GM21360 (cell line): ENCODE measurements around the gene FAM83G.

Source experiments
- ATAC-seq: cut with Tn5 transposase; IDR thresholded peaks from one replicate; pipeline ENCODE4 v1.9.1; 2021; ENCODE audit warnings: mild to moderate bottlenecking, moderate library complexity; ENCODE audit not compliant: unreplicated experiment

FAM83G gene

DNA sequence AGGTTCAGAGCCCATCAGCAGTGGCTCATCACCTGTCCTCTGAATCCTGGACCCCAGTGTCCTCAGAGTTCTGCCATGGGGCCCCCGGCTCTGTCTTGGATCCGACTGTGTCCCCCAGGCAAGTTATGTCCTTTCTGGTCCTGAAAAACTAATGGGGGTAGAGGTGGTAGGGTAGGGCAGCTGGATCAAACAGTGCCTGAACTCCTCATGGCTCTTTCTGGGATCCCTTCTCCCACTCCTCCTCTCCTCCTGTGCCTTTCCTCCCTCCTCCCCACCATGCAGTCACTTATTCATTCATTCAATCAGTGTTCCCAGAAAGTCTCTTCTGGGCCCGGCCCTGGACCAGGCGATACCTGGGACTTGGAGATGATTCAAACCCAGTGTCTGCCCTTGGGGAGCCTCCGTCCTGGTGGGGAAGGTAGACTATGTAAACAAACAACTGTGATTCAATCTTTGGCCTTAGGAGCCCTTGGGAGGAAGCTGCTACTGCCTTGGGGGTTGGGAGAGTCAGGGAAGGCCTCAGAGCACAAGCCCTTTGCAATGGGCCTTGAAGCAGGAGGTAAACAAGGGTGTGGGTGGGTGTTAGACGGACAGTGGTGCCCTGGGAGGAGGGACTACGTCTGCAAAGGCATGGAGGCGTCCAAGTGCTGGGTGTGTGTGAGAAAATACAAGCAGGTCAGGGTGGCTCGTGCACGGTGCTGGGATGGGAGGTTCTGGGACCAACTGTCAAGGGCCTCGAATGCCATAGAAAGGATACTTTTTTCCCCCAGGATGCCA, 6.4 kb upstream of the FAM83G start:
- no peak for ATAC-seq

DNA sequence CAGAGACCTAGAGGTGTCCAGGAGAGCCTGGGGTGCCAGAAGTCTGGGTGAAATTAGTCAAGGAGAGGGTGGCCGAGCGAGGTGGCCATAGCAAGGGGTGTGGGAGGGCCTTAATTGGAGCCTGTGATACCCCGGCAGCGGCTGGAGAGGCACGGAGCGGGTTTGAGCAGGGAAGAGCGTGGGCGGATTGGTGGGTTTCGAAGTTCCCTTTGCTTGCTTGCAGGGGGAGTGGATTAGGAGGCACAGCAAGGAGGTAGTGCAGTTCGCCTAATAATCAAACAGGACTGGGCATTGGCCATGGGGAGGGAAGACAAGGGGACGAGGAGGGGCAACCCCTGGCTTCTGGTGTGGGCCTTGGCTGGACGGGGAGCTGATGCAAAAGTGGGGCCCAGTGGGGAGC, 5.4 kb upstream of the FAM83G start:
- no peak for ATAC-seq

DNA sequence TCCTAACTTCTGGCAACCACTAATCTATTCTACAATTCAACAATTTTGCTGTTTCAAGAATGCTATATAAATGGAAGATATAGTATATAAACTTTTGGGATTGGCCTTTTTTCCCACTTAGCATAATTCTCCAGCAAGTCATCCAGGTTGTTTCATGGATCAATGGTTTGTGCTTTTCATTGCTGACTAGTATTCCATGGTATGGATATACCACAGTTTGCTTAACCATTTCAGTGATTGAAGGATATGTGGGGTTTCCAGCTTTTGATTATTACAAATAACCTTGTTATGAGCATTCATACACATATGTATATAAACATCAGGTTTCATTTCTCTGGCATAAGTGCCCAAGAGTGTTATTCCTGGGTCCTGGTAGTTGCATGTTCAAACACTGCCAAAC, 2.1 kb upstream of the FAM83G start:
- no peak for ATAC-seq

DNA sequence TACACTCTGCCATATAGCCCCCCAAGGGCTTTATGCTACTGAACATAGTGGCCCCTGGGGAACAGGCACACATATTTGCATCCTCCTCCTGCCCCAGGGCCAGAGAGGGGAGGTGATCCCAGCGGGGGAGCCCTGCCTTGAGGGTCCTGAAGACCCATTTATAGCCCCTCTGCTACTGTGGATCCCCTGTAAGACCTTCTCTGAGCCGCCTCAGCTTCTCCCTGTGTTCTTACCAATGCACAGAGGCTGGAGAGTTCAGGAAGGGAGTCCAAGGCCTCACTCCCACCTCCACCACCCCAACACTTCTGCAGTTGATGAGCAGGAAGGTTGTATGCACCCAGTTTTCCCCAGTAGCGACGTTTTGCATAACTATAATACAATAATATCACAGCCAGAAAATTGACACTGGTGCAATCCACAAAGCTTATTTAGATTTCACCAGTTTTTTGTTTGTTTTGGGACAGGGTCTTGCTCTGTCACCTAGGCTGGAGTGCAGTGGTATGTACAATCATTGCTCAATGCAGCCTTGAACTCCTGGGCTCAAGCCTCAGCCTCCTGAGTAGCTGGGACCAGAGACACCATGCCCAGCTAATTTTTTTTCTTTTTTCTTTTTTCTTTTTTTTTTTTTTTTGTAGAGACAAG, 1.3 kb upstream of the FAM83G start:
- ATAC-seq: no peak

DNA sequence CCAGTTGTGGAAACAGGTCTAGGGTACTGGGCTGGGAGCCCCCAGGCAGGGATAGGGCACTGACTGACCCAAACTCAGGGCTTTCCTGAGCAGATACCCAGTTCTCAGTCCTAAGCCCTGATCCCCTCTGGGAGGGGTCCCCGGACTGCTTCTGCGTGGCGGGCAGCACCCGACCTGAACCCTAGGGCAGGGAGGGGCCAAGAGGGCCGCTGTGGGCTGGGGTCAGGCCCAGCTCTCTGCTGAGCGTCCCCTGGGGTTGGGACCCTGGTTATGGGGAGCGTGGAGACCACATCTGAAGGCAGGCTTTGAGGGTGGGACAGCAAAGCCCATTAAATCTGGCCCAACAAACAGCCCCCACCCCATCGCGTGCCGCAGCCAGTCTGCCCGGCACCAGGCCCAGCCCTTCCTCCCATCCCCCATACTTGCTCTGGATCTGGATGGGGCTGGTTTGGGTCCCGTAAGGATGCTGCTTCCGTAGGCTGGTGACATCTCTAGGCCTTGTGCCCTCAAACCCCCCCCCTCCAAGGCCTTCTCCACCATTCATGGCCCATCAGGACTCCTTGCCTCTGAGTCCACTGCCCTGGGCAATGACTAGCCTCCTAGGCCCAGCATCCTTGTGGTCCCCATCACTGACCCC, 691 bp upstream of the FAM83G start:
- ATAC-seq: no peak

DNA sequence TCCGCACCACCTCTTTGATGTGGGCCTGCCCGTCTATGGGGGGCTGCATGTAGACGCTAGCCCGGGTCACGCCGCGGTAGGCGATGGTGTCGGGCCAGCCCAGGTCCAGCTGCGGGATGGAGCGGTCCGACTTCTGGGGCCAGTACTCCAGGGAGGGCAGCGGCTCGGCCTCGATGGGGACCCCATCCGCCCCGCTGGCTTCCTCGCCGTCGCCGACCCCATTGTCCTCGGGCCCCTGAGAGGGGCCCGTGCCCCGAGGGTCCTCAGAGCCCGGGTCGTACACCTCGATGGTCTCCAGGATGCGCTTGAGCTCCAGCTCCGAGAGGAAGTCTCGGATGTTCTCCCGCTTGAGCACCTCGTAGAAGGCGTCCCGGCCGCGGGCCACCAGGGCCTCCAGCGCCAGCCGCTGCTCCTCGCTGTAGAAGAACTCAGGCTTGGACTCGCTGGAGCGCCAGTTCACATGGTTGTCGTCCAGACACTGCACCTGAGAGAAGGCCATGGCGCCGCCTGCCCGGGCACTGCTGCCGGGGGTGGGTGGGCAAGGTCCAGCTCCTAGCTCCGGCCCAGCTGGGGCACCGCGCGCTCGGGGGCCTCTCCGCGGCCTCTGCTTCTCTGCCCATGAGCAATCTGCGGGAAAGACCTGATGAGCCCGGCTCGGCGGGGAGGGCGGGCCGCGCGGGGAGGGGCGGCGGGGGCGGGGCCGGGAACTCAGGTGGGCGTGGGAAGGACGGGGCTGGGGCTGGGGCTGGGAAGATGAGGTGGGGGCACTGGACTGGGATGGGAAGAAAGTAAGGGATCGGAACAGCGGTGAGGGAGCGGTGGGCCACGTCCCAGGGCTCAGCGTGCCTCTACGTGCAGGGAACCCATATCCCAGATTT, 782 bp downstream of the FAM83G start:
- ATAC-seq: peak; percentile 13

DNA sequence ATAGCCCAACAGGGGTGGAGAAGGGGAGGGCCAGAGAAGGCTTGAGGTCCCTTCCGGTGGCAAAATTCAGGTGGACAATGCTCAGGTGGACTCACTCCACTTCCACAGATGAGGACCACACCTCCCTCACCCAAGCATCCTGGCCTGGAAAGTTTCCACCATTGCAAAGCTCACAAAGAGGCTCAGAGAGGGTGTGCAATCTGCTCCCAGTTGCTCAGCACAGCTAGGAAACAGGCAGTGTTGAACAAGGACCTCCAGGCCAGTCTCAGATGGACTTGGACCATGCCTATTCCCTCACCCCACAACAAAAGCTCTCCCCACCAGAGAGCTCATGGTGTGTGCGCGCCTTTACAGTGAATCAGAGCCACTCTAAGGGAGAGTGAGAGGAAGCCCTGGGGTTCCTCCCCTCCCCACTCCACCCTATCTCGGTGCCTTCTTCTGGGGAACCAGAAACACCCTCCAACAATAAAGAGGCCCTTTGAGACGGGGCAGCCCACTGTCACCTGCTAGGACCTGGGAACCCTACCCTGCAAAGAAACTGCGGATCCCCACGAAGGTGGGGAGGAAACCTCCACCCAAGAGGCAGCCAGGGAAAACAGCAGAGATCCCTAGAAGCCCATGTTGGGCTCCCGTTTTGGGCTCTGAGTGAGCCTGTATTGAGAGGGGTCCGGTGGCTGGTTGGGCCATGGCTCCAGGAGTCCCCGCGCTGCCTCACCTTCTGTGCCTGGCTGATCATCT, 1.6 kb downstream of the FAM83G start:
- no peak for ATAC-seq

DNA sequence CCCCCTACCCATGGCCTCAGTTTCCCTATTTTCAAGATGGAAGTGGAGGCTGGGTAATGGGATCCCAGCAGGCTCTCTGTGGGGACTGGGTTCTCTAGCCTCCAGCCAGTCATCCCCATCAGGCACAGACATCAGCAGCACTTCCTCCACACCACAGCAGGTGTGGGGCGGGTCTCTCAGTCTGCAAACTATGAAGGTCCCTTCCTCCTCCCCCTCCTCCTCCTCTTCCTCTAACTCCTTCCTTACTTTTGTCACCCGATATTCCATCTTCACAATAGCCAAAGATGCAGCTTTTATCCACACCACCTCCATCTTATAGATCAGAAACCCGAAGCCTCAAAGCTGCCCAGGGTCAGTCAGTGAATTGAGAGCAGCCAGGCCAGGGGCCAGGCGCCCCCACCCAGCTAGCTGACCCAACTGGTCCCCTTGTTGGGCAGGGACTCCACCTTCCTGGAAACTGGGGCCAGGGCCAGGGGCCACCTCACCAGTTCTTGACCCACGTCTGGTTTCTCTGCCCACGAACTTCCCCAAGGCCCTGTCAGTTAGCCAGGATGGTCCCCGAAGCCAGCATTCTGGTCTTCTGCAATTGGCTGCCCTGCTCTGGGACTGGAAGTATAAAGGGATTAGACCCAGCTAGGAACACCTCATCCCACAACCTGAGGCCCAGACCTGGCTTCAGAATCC, 2.5 kb downstream of the FAM83G start:
- ATAC-seq: no peak

DNA sequence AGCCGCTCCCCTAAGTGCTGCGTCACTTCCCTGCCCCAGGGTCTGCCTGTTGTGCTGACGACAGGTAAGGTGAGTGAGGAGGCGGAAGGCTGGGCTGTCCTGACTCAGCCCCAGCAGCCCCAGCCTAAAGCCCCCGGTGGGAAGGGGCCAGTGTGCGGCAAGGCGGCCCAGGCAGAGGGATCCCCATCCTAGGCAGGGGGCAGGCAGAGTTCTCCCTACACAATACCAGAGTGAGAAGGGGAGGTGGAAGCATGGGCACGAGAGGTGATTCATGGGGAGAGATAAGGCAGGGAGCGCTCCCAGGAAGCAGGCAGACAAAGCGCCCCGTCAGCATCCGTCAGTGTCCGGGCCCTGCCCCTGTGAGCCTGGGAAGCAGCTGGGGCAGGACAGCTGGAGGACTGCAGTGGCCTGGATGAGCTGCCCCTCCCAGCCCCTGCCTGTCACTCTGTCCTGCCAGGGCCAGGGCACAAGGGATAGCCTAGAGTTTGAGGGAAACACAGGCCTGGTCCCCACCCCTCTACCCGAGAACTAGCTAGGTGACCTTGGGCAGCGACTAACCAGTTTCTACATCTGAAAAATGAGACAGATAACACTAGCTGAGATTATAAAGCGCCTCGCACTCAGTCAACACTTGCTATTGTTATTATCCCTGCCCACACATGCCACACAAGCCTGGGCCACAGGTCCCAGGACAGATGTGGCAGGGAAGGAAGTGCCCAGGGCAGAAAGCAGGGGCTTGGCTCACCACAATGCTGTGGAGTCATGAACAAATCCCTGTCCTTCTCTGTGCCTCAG, 3.8 kb downstream of the FAM83G start:
- ATAC-seq: no peak

DNA sequence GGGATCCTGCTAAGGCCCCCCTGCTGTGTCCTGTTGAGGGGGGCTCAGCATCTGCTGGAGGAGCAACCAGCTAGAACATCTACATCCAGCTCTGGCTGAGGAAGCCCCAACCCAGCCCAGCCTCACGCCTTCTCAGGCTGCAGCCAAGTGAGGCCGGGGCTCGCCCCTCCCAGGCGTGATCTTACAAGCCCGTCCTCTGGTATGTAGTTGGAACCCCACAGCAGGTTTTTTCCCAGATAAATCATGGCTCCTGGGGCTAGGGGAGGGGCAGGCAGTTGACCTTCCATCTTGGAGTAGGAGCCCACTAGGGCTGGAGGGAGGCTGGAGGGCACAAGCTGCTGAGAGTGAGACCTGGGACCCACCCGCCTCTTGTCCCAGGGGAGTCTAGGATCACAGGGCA, 4.7 kb downstream of the FAM83G start:
- ATAC-seq: no peak

DNA sequence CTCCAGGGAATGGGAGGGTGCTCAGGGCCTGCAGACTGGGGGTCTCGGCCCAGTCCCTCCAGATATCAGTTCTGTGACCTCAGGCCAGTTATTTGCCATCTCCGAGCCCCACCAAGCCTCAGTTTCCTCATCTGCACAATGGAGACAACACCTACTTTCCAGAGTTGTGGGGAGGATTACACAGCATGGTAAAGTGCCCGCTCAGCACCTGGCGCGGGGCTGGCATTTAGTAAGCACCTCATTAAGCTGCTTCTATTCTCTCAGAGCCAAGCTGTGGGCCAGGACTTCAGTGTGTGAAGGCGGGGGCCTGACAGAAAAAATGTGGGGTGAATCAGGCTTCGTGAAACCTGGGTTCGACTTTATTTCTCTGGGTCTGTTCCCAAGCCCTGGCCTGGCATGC, 5.2 kb downstream of the FAM83G start:
- ATAC-seq: no peak

DNA sequence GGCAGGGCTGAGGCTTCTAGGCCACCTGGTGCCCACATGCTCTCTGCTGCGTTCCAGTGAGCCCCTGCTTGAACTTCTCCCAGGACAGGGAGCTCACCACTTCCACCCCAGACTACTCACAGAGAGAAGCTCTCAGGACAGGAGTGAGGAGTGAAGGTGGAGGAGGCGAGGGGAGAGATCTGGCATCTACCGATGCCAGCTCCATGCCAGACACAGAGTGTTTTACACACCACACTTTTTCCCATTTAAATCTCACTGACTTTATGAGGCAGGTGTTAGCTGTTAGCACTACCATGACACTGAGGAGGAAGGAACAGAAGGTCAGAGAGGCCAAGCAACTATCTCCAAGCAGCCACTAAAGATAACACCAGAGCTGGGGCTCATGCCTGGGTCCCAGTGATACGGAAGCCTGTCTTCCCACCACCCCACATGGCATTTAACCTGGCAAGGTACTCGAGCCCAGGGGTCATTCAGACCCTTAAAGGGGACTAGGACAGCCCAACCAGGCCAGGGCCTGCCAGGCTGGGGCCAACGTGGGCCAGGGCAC, 6.8 kb downstream of the FAM83G start:
- no peak for ATAC-seq

DNA sequence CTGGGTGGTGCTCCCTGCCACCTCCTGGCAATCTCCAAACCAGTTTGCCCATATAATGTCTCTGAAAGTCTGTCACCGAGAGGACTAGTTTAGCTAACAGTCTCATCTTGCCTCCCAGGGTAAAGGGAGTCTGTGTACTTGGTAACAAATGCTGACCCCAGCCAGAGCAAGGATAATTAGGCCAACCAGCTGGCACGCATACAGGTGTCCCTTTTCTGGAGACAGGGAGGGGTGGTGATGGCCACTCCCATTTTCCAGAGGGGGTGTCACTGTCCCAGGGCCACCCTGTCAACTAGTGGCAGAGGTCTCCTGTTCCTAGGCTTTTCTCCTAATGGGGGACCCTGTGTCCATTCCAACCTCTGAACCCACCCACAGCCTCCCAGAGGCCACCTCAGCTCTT, 8.1 kb downstream of the FAM83G start:
- no peak for ATAC-seq

DNA sequence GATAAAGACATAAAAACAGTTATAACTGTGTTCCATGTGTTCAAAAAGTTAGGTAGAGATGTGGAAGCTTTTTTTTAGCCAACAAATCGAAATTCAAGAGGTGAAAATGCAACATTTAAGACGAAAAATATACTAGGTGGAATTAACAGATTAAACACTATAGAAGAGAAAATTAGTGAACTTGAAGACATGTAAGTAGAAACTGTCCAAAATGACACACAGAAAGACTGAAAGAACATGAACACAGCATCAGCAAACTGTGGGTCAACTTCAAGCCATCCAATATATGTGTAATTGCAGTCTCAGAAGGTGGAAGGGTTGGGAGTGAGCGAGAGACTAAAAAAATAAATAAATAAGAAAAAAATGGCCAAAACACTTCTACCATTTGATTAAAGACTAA, 9.3 kb downstream of the FAM83G start:
- no peak for ATAC-seq

DNA sequence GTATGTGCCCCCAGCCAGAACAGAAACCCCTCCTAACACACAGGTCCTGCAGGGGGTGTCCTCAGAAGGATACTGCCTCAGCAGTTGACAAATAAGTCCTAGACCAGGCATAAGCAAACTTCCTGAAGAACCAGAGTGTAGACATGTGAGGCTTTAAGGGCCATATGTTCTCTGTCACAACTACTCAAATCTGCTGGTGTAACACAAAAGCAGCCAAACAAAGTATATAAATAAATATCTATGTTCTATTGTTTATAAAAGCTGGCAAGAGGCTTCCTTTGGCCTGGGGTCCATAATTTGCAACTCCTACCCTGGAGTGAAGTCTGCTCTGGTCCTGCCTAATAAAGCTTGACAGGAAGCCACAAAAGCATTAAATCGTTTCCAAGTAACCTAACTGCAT, 9.9 kb downstream of the FAM83G start:
- no peak for ATAC-seq

DNA sequence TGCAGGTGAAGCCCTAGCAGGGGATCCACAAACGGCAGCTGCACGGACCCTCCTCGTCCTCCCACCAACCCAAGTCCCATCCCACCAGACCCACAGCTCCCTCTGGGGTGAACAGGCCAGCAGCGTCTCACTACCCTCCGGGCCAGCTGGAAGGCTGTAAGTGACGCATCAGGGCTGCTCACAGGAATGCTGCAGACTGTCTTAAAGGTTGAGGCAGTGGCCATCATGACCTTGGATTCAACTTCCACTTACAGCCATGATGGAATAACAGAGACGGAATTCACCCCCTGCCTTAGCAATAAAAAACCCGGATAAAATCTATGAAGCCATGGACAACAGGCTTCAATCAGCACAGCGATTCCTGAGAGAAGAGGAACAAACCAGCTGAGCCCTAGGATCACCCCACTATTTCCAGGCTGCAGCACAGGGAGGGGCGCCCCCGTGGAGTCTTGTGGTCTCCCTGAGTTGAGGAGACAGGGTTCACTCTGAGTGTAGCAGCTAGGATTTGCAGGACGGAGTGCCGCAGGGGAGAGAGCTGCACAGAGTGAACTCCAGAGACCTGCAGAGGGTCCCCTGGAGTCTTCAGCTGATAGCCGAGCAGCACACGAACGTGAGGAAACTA, 10.5 kb downstream of the FAM83G start:
- ATAC-seq: no peak

DNA sequence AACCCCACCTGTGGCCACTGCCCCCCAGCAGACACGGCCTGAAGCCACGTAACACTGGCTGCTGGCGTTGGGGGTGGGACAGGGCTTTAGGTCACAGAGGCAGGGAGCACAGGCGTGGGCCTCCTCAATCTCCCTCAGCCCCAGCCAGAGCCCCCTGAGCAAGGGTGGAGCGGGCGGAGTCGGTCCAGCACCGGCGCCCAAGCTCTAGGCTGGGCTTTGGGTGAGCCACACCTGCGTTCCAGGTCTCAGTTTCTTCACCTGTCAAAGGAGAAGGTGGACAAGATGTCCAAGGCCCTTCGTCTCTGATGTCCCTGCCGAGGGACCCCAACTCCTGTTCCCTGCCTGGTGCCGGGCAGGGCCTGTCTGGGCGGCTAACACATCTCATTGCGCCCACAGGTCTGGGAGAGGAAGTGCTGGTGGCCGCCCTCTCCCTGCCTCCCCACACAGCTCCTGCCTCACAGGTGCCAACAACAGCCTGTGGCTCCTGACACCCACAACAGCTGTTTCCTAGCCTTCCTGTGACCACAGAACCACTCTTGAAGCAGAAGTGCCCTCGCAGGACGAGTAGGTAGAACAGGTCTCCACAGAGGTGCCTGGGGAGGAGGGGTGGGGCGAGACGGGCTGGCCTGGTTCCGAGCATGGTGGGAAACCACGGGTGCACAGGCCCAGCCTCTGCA, 12.0 kb downstream of the FAM83G start:
- no peak for ATAC-seq
